AG10803 (cell line): ENCODE results near the gene COMMD9.

Source experiments
- DNase-seq: peaks from one replicate; pipeline ENCODE4 v3.0.0; 2010; ENCODE audit warnings: low read depth
- H3K4me3 ChIP-seq: 2 replicates; pipeline ENCODE4 v1.5.1; 2011; ENCODE audit warnings: mild to moderate bottlenecking, low read length, control low read depth
- CTCF ChIP-seq: conservative IDR thresholded peaks from 2 replicates; pipeline ENCODE4 v1.5.1; 2011; ENCODE audit warnings: mild to moderate bottlenecking, low read length, control low read depth, inconsistent platforms

Gene COMMD9

GRCh38 chr11:36243641-36244040 is 45.6 kb downstream of the COMMD9 start:
- DNase-seq, result no peak
- H3K4me3 ChIP-seq, result no peak overlapping the region
- no peak for TF ChIP-seq CTCF

DNA sequence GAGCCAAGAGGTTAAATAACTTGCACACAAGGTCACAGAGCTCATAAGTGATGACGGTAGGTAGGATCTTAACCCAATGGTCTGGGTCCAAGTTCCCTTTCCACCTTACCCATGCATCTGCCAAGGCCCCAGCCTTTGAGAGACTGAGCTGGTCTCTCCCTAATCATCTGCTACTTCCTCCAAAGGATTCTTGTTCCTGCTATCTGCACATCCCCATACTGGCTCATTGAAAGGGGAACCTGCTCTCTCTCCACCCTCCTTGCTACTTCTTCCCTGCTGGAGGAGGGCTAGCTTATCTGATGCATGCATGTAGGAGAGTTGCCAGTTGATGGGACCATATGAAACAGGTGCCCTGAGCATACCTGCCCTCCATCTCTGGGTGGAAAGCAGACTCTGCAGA is 47.7 kb downstream of the COMMD9 start:
- DNase-seq, result no peak
- no peak for TF ChIP-seq CTCF
- no peak overlapping the region for H3K4me3 ChIP-seq

DNA sequence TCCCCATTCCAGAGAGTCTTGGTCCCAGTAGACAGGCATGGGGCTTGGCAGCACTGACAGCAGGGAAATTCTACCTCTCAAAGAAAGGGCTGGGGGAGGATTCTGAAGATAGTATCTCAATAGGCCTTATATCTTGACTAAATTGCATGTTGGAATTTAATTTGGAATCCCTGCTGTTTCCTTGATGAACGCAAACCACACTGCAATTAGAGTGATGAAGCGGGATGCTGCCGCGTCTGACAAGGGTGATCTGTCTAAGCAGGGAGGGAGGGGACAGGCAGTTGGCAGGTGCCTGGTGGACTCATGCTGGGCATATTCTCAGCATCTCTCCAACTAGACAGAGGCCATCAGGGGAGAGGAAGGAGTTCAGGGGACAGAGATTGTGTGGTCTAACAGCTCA is 48.4 kb downstream of the COMMD9 start:
- DNase-seq, result no peak
- no peak for TF ChIP-seq CTCF
- no peak overlapping the region for H3K4me3 ChIP-seq

GRCh38 chr11:36240173-36240572 is 49.1 kb downstream of the COMMD9 start:
- TF ChIP-seq CTCF, result no peak
- H3K4me3 ChIP-seq, result no peak overlapping the region
- DNase-seq, result peak; percentile 30

DNA sequence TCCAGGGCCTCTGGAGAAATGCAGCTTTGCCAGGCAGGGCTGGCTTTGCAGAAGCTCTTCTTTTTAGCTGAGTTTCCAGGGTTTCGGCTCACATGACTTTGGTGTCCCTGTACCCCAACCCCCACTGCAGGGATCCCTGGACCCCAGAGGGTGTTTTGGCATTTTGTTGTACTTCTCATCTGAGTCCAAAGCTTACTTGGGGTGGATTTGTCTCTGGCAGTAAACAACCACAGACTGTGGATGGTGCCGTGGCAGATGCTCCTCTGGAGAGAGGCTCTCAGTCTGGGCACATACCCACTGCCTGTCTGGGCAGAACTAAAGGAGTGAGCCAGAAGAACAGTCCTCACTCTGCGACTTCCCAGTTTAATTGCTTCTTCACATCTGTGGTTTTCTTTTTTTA is 49.6 kb downstream of the COMMD9 start:
- no peak for TF ChIP-seq CTCF
- no peak for DNase-seq

DNA sequence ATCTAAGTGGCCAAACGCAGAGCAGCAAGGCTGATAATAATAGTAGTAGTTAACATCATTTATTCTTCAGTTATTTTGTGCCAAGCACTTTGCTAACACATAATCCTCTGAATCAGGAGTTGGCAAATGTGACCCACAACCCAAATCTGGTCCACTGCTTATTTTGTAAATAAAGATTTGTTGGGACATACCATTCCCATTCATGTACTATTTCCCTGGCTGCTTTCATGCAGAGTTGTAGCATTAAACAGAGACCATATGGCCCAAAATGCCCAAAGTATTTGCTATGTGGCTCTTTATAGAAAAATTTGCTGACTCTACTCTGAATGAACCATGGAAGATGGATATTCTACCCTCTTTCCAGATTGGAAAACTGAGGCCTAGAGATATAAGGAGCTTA is 50.3 kb downstream of the COMMD9 start:
- no peak overlapping the region for H3K4me3 ChIP-seq
- no peak for DNase-seq

More for the DNA sequence above, 49.6 kb downstream of the COMMD9 start:
- H3K4me3 ChIP-seq, result no peak overlapping the region

More for the DNA sequence above, 50.3 kb downstream of the COMMD9 start:
- TF ChIP-seq CTCF, result no peak
